ENCODE results near the gene TRPT1. TPM values are rescaled to one million over a fixed set of nuclear protein-coding genes. Genes with fewer than 3 reads are reported as not detected.

Gene TRPT1
- total and polyA plus RNA-seq, 9 of the 15 experiments (the other 6 are each of a cell fraction or from before 2014, with no cell fraction given) = 4.6 to 41.7 (median 23.1) TPM

DNA sequence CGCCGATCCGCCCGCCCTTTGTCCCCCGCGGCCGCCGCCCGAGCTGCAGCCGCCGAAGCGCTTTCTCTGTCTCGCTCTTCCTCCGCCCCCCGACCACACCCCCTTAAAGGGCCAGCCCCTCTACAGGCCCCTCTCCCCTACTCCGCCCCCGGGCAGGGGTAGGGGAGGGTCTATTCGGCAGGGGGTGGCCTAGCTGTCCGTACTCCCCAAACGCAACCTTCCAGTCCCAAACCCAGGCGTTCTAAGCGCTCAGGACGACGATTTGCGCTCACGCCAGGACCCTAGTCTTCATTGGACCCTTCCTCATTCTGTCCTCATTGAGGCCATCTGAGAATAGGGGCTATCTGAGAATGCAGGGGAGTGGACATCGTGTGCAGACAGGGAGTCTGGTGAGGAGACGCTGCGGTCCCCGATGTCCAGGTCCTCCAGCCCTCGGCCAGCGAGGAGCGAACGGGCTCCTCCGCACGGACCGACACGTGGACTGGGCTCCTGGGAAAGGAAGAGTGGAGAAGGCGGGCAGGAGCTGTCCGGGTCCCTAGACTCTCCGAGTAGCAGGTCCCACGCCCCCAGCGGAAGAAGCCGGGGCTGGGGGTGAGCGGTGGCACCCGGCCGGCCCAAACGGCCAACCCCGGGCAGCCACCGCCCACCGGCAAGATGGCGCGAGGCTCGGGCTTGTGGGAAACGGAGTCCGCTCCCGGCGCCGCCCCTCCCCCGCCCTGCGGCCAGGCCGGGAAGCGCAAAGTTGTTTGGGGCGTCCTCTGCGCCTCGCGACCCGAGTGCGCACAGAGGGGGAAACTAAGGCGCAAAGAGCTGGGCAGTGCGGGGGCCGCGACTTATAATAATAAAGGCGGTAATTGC is 21.1 kb upstream of the TRPT1 start, which contains the start of gene PPP1R14B (continued):
- TF ChIP-seq, protein P1, sequence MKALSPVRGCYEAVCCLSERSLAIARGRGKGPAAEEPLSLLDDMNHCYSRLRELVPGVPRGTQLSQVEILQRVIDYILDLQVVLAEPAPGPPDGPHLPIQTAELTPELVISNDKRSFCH (CRISPR knock-in tag; IDR thresholded peaks at IDR 0.05) = no peak
- TF ChIP-seq, protein P1 (tag; IDR thresholded peaks at IDR 0.05) = 0 out of 2 replicates have a peak, but pooled peaks have one; percentile 70
- TF ChIP-seq HNRNPUL1 (IDR thresholded peaks at IDR 0.05; ENCODE audit: low read length) (no peak), ZNF584 (CRISPR knock-in tag; IDR thresholded peaks at IDR 0.05; ENCODE audit: low read depth) (no peak), ARNT (IDR thresholded peaks at IDR 0.05) (peak; percentile 39 to 65; a peak in 1 of 4 replicates), SFPQ (IDR thresholded peaks at IDR 0.05; ENCODE audit: low read depth, low read length) (no peak), KAT2B (IDR thresholded peaks at IDR 0.05; ENCODE audit: low read depth, low read length) (no peak), ZMIZ1 (IDR thresholded peaks at IDR 0.05; ENCODE audit: low read depth in 2 of 2, low read length in 2 of 2) (peak in 1 of 2 experiments; percentile 52; a peak in 2 of 4 replicates), TBP (optimal IDR thresholded peaks at IDR 0.05; ENCODE audit: low read depth, low read length) (peak; percentile 70), ARID3A (IDR thresholded peaks at IDR 0.05; ENCODE audit: borderline replicate concordance, low read depth, low read length) (no peak), NR2C2 (CRISPR knock-in tag; IDR thresholded peaks at IDR 0.05) (no peak), NR2C2 (tag; IDR thresholded peaks at IDR 0.05) (peak; percentile 86)
- TF ChIP-seq, protein P2, sequence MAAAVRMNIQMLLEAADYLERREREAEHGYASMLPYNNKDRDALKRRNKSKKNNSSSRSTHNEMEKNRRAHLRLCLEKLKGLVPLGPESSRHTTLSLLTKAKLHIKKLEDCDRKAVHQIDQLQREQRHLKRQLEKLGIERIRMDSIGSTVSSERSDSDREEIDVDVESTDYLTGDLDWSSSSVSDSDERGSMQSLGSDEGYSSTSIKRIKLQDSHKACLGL (CRISPR knock-in tag; IDR thresholded peaks at IDR 0.05; ENCODE audit: borderline replicate concordance, poor library complexity, severe bottlenecking) = no peak
- TF ChIP-seq, protein P3, sequence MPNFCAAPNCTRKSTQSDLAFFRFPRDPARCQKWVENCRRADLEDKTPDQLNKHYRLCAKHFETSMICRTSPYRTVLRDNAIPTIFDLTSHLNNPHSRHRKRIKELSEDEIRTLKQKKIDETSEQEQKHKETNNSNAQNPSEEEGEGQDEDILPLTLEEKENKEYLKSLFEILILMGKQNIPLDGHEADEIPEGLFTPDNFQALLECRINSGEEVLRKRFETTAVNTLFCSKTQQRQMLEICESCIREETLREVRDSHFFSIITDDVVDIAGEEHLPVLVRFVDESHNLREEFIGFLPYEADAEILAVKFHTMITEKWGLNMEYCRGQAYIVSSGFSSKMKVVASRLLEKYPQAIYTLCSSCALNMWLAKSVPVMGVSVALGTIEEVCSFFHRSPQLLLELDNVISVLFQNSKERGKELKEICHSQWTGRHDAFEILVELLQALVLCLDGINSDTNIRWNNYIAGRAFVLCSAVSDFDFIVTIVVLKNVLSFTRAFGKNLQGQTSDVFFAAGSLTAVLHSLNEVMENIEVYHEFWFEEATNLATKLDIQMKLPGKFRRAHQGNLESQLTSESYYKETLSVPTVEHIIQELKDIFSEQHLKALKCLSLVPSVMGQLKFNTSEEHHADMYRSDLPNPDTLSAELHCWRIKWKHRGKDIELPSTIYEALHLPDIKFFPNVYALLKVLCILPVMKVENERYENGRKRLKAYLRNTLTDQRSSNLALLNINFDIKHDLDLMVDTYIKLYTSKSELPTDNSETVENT (CRISPR knock-in tag; IDR thresholded peaks at IDR 0.05) = no peak; the same call in 1 of the 2 replicates
